ENCODE measurements around the gene PIK3CD.
A peak's percentile ranks its signal among the peaks of the same experiment; 100 is the strongest.

PIK3CD gene

GRCh38 chr1:9651565-9652378, at the start of gene PIK3CD:
Gene PIK3CD, plus strand, starts transcription at chr1:9651731. Its CDS starts 58,725 bp downstream, at chr1:9710456.
- peak; percentile 11 to 42 for DNase-seq (ENCODE audit: low read depth in 1 of 2, low spot score in 1 of 2)

DNA sequence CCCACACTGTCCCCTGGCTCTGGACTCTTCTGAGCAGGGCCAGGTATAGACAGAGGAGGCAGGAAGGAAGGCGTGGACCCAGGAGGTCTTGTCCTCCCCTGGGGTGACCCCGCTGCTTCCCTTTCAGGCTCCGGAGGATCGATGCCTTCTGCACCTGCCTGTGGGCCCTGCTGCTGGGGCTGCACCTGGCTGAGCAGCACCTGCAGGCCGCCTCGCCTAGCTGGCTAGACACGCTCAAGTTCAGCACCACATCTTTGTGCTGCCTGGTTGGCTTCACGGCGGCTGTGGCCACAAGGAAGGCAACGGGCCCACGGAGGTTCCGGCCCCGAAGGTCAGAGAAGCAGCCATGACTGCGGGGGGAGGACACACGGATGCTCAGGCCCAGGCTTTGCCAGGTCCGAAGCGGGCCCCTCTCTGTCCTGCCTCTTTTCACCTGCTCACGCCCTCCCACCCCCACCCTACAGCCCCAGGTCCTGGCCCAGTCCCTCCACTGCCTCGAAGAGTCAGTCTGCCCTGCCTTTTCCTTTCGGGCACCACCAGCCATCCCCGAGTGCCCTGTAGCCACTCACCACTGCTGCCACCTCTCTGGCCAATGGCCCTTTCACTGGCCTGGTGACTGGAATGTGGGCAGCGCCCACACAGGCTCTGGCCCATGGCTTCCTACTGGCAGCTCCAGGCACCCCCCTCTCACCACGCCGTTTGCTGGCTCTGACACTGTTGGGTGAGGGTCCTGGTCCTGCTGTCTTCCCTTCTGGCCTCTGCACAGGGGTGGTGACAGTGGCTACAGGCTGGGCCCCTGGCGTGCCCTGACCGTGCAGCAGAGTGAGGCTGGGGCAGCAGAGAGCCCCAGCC, 49.4 kb upstream of the PIK3CD start:
- DNase-seq (ENCODE audit: low read depth in 1 of 2, low spot score in 1 of 2) = no peak

DNA sequence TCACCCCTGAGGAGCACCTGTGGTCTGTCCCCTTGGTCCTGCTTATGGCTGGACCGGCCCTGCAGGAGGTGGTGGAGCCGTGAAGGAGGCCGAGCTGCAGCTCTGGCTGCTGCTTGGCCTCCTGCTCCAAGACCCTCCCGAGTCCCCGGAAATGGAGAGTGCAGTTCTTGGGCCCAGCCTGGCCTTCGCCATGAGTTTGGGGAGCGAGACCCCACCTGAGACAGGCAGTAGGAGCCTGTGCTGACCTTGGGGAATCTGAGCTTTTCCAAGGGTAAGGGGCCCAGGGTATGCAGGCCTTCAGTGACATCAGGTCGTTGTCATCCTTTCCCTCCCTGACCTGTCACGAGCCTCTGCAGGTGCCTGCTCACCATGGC, 48.8 kb upstream of the PIK3CD start:
- no peak for DNase-seq (ENCODE audit: low read depth in 1 of 2, low spot score in 1 of 2)

DNA sequence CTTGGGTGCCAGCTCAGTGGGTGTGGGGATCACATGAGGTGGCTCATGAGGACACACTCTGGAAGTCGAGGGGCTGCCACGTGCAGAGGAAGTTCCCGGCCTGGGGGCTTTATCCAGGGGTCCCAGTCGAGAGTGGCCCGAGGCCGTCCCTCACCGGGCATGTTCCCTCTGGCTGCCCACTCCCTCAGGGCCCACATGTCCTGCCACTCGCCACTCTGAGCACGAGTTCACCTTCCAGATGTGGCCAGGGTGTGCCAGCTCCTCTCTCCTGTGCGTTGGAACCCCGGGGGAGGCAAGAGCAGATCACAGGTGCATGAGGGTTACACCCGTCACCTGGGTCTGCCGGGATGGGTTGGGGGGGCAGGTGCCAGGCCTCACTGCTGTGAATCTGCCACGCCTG, 48.2 kb upstream of the PIK3CD start:
- no peak for DNase-seq (ENCODE audit: low read depth in 1 of 2, low spot score in 1 of 2)

GRCh38 chr1:9603766-9604753, 47.5 kb upstream of the PIK3CD start:
- DNase-seq (ENCODE audit: low read depth in 1 of 2, low spot score in 1 of 2) = no peak

DNA sequence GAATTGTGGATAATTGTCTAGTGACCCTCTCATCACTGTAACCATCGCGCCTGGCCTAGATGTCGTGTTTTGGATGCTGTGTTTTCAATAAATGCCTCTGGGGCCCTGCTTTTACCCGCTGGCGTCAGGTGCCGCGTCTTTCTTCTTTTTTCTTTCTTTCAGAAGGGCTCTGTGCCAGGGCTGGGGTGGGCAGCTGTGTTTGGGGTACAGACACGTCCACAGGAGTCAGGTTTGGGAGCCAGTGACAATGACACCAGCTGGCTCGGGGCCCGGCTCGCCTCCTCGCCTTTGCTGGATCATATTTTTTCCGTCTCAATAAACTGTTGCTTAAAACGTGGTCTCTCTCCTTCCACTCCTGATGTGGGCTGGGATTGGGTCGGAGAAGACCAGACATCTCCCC, 46.7 kb upstream of the PIK3CD start:
- DNase-seq (ENCODE audit: low read depth in 1 of 2, low spot score in 1 of 2) = no peak

- no peak for DNase-seq (ENCODE audit: low read depth in 1 of 2, low spot score in 1 of 2)
Observed at GRCh38 chr1:9605946-9606455, 45.5 kb upstream of the PIK3CD start.

- no peak for DNase-seq (ENCODE audit: low read depth in 1 of 2, low spot score in 1 of 2)
Observed at GRCh38 chr1:9606458-9606857, 45.1 kb upstream of the PIK3CD start.

DNA sequence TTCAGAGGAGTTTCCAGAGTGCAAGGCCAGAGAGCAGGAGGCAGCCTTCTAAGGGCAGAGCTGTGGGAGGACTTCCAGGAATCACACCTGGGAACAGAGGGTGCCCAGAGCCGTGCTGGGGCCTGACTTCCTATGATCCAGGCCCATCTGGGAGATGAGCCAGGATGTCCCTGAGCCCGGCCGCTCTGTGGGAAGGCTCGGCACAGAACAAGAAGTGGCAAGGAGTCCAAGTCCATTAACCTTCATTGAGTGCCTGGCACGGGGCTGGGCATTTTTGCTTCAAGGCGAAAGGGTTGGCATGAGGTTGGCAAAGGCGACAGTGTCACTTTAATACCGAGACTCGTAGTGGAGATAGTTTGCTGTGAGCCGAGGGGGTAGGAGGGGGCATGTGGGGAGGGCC, 44.6 kb upstream of the PIK3CD start:
- DNase-seq (ENCODE audit: low read depth in 1 of 2, low spot score in 1 of 2) = no peak

GRCh38 chr1:9607352-9607751, 44.2 kb upstream of the PIK3CD start:
- no peak for DNase-seq (ENCODE audit: low read depth in 1 of 2, low spot score in 1 of 2)

- no peak for DNase-seq (ENCODE audit: low read depth in 1 of 2, low spot score in 1 of 2)
Observed at GRCh38 chr1:9609998-9610397, 41.5 kb upstream of the PIK3CD start.

- no peak for DNase-seq (ENCODE audit: low read depth in 1 of 2, low spot score in 1 of 2)
Observed at GRCh38 chr1:9610548-9610947, 41.0 kb upstream of the PIK3CD start.

DNA sequence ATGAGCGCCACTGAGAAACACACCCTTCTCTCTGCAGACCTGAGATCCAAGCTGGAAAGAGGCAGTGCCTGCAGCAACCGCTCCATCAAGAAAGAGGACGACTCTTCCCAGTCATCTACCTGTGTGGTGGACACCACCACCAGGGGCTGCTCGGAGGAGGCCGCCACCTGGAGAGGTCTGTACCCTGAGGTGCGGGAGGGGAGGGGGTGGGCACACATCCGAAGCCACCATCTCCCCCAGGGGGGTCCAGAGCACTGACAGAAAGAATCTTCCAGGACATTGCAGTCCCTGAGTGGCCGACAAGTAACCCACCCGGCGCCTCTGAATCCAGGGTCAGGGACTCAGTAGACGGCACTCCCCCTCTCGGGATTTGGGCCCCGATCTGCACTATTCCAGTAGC, 39.8 kb upstream of the PIK3CD start:
- DNase-seq (ENCODE audit: low read depth in 1 of 2, low spot score in 1 of 2) = no peak

DNA sequence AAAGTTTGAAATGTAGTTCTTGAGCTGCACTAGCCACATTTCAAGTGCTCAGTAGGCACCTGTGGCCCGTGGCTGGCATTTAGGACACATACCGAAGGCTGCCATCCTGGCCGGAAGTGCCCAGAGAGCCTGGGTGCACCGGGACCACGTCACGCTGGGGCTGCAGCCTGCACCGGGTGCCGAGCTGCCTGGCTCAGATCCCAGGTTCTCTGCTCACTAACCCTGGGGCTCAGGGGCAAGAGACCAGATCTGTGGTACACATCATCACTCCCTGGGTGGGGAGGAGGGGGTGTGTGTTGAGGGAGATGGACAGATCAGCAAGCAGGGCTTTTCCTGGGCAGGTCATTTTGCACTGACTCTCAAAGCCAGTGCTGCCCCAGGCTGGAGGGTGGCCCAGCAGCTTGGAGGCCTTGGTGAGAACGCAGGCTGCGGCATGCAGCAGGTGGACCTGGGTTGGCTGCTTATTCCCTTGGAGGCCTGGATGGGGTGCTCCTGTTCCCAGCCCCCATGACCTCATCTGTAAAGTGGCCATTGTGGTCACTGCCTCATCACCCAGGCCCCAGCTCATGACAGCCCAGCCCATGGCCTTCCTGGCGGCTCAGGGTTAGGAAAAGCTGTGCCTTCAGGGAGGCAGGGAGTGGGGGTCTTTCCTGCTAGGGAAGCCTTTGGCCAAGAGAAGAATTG, 39.2 kb upstream of the PIK3CD start:
- DNase-seq (ENCODE audit: low read depth in 1 of 2, low spot score in 1 of 2) = no peak

GRCh38 chr1:9612871-9613624, 38.5 kb upstream of the PIK3CD start:
- DNase-seq (ENCODE audit: low read depth in 1 of 2, low spot score in 1 of 2) = no peak

GRCh38 chr1:9613625-9614299, 37.8 kb upstream of the PIK3CD start:
- no peak for DNase-seq (ENCODE audit: low read depth in 1 of 2, low spot score in 1 of 2)

DNA sequence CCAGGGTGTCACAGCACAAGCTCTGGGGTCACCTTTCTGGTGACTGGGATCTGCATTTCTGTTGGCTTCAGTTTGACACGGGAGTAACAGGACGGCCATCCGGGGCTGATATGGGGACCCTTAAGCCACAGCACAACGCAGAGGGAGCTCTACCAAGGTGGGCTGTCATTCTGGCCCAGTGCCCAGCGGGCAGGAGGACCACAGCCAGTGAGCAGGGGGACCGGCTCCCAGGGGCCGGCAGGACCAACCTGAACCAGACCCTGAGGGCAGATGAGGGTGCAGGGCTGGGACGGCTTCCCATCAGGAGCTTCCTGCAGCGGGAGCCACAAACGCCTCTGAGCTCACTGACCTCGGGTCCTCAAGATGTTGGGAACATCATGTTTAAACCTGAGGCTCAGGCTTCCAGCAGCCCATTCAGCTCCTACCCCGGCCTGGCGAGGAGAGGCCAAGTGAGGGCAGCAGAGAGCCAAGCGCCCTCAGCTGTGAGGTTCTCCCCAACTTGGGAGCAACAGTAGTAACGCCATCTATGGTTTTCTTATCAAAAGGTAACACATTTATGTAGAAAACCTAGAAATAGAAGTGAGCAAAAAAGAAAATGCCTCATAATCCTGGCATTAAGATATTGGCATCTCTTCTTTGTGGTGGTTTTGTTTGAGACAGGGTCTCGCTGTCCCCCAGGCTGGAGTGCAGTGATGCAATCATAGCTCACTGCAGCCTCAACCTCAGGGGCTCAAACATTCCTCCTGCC, 36.0 kb upstream of the PIK3CD start:
- peak; percentile 30 for DNase-seq (ENCODE audit: low read depth in 1 of 2, low spot score in 1 of 2)

- no peak for DNase-seq (ENCODE audit: low read depth in 1 of 2, low spot score in 1 of 2)
Observed at GRCh38 chr1:9618909-9619679, 32.4 kb upstream of the PIK3CD start.
